T-helper 2 cell treated with Interferon-gamma antibody and Interleukin-4, amounts not matched to agents 100 ng/mL and 5 ng/mL, for 36 hours (primary cell): ENCODE data around the gene KANSL1L. TPM values are rescaled to one million over a fixed set of nuclear protein-coding genes. Genes with fewer than 3 reads are reported as not detected.

Source experiments
- intact Hi-C: fragments of 100-400 bp; cut with micrococcal nuclease; formaldehyde crosslinking; loops from one replicate; pipeline ENCODE4 v1.15.1; 2023
- total RNA-seq: library from RNA; stranded (reverse); gene quantifications from 2 replicates; pipeline ENCODE4 v1.2.3, GENCODE V29; 2022

Gene KANSL1L
- total RNA-seq, 1 donor from 2014 or later: 4.8 TPM

GRCh38 chr2:210086292-210086691 is 84.9 kb downstream of the KANSL1L start:
- intact Hi-C loops: no loop called here

- intact Hi-C loops: loop anchor here (1.0 kb wide), 2 partner anchors 122 to 126 kb away; no protein-coding TSS in a partner anchor
Observed at GRCh38 chr2:210072922-210073509, 98.2 kb downstream of the KANSL1L start.

GRCh38 chr2:210072493-210072892 is 98.7 kb downstream of the KANSL1L start:
- intact Hi-C loops: no loop called here

- intact Hi-C loops: no loop called here
Observed at GRCh38 chr2:210063306-210063705, 107.9 kb downstream of the KANSL1L start.

- intact Hi-C loops: no loop called here
Observed at GRCh38 chr2:210055825-210056224, 115.4 kb downstream of the KANSL1L start.

- intact Hi-C loops: no loop called here
Observed at GRCh38 chr2:210054696-210055095, 116.5 kb downstream of the KANSL1L start.

GRCh38 chr2:210050885-210051284 is 120.3 kb downstream of the KANSL1L start:
- intact Hi-C loops: no loop called here

- intact Hi-C loops: no loop called here
Observed at GRCh38 chr2:210049831-210050230, 121.4 kb downstream of the KANSL1L start.

GRCh38 chr2:210046851-210047500 is 124.2 kb downstream of the KANSL1L start:
- intact Hi-C loops: no loop called here

GRCh38 chr2:210038078-210038477 is 133.1 kb downstream of the KANSL1L start:
- intact Hi-C loops: no loop called here

GRCh38 chr2:210035679-210036078 is 135.5 kb downstream of the KANSL1L start:
- intact Hi-C loops: no loop called here

GRCh38 chr2:210034087-210034683 is 137.0 kb downstream of the KANSL1L start:
- intact Hi-C loops: no loop called here

GRCh38 chr2:210028178-210028577 is 143.0 kb downstream of the KANSL1L start:
- intact Hi-C loops: no loop called here

GRCh38 chr2:210027608-210028007 is 143.6 kb downstream of the KANSL1L start:
- intact Hi-C loops: no loop called here

- intact Hi-C loops: no loop called here
Observed at GRCh38 chr2:210022824-210023223, 148.4 kb downstream of the KANSL1L start.

GRCh38 chr2:210020138-210020537 is 151.1 kb downstream of the KANSL1L start:
- intact Hi-C loops: no loop called here

GRCh38 chr2:210009896-210010295 is 161.3 kb downstream of the KANSL1L start:
- intact Hi-C loops: loop anchor here (10.0 kb wide), 1 partner anchor 1985 kb away; the partner anchor contains the start of gene PLEKHM3

GRCh38 chr2:210009126-210009525 is 162.1 kb downstream of the KANSL1L start:
- intact Hi-C loops: loop anchor here (10.0 kb wide), 1 partner anchor 1984 kb away; the partner anchor contains the start of gene PLEKHM3

- intact Hi-C loops: loop anchor here (10.0 kb wide), 1 partner anchor 1983 kb away; the partner anchor contains the start of gene PLEKHM3
Observed at GRCh38 chr2:210007895-210008294, 163.3 kb downstream of the KANSL1L start.

GRCh38 chr2:210004881-210005280 is 166.3 kb downstream of the KANSL1L start:
- intact Hi-C loops: loop anchor here (10.0 kb wide), 1 partner anchor 1980 kb away; the partner anchor contains the start of gene PLEKHM3

- intact Hi-C loops: loop anchor here (10.0 kb wide), 1 partner anchor 1979 kb away; the partner anchor contains the start of gene PLEKHM3
Observed at GRCh38 chr2:210003359-210003758, 167.8 kb downstream of the KANSL1L start.
